IMR-90 (cell line): ENCODE data around the gene SLC39A11. TPM values are rescaled to one million over a fixed set of nuclear protein-coding genes. Genes with fewer than 3 reads are reported as not detected.

Experiments
- ATAC-seq: fragments of 200-7000 bp; cut with Tn5 transposase; 2 replicates; pipeline ENCODE4 v1.9.1; 2020; ENCODE audit warnings: low read depth, mild to moderate bottlenecking, moderate library complexity
- BruUV-seq: library from RNA; stranded (reverse); fragments of 400-500 nt; replicated peaks from 2 replicates; lab custom pipeline; 2021; lab: Mats Ljungman, UMichigan
- CTCF ChIA-PET: fragments of 300-600 bp; formaldehyde crosslinking; extraction: SDS; loops from one replicate; lab custom pipeline; 2021; ENCODE audit warnings: antibody characterized with exemption; lab: Yijun Ruan, JAX
- POLR2A ChIA-PET: fragments of 300-600 bp; sonication (Branson Sonifier 250); formaldehyde crosslinking; loops from one replicate; lab custom pipeline; 2022; ENCODE audit warnings: antibody characterized with exemption; ENCODE audit not compliant: unreplicated experiment; lab: Charles Lee
- DNase-seq: peaks from one replicate; pipeline ENCODE4 v3.0.0; 2013
- H2AFZ ChIP-seq: replicated peaks from 2 replicates; pipeline ENCODE3; 2013; ENCODE audit warnings: low read length, mild to moderate bottlenecking; ENCODE audit not compliant: poor library complexity
- H2AK5ac ChIP-seq: 2 replicates; pipeline ENCODE4 v1.6.1; 2013; ENCODE audit warnings: low read depth, low read length, inconsistent platforms
- H2AK9ac ChIP-seq: replicated peaks from 2 replicates; pipeline ENCODE3; 2013; ENCODE audit warnings: mild to moderate bottlenecking, low read depth, low read length, moderate library complexity; ENCODE audit not compliant: poor library complexity
- H2BK120ac ChIP-seq: 2 replicates; pipeline ENCODE4 v1.6.1; 2013; ENCODE audit warnings: low read depth, low read length, inconsistent platforms
- H2BK15ac ChIP-seq: 3 replicates; pipeline ENCODE4 v1.6.1; 2013; ENCODE audit warnings: low read depth, low read length, inconsistent platforms
- H2BK20ac ChIP-seq: 2 replicates; pipeline ENCODE4 v1.6.1; 2013; ENCODE audit warnings: low read depth, mild to moderate bottlenecking, inconsistent platforms, low read length, moderate library complexity
- H2BK5ac ChIP-seq: 2 replicates; pipeline ENCODE4 v1.6.1; 2013; ENCODE audit warnings: mild to moderate bottlenecking, low read depth, low read length, inconsistent platforms; ENCODE audit not compliant: poor library complexity, severe bottlenecking
- H3K14ac ChIP-seq: replicated peaks from 2 replicates; pipeline ENCODE4 v1.6.1; 2013; ENCODE audit warnings: low read depth, low read length, inconsistent platforms
- H3K18ac ChIP-seq: 2 replicates; pipeline ENCODE4 v1.6.1; 2013; ENCODE audit warnings: low read depth, low read length, control low read depth
- H3K23ac ChIP-seq: 2 replicates; pipeline ENCODE4 v1.6.1; 2013; ENCODE audit warnings: low read depth, low read length, inconsistent platforms
- H3K27ac ChIP-seq: 2 replicates; pipeline ENCODE4 v1.5.1; 2013; ENCODE audit warnings: mild to moderate bottlenecking, control low read depth, low read length; ENCODE audit not compliant: insufficient read depth
- H3K27me3 ChIP-seq: 2 replicates; pipeline ENCODE4 v1.6.1; 2013; ENCODE audit warnings: low read length; ENCODE audit not compliant: control insufficient read depth, insufficient read depth
- H3K36me3 ChIP-seq: 2 replicates; pipeline ENCODE4 v1.6.1; 2013; ENCODE audit warnings: low read length, mixed read lengths; ENCODE audit not compliant: control insufficient read depth, insufficient read depth
- H3K4ac ChIP-seq: 2 replicates; pipeline ENCODE4 v1.6.1; 2013; ENCODE audit warnings: low read depth, low read length, inconsistent platforms
- H3K4me1 ChIP-seq: 2 replicates; pipeline ENCODE4 v1.6.1; 2013; ENCODE audit warnings: low read length, mixed read lengths; ENCODE audit not compliant: control insufficient read depth, insufficient read depth
- H3K4me2 ChIP-seq: 2 replicates; pipeline ENCODE4 v1.6.1; 2013; ENCODE audit warnings: low read depth, mild to moderate bottlenecking, control low read depth, low read length, moderate library complexity
- H3K4me3 ChIP-seq: 2 replicates; pipeline ENCODE4 v1.5.1; 2013; ENCODE audit warnings: low read depth, mild to moderate bottlenecking, control low read depth, low read length, moderate library complexity; ENCODE audit not compliant: insufficient read depth
- H3K56ac ChIP-seq: 2 replicates; pipeline ENCODE4 v1.6.1; 2013; ENCODE audit warnings: low read length, inconsistent platforms; ENCODE audit not compliant: insufficient read depth; ENCODE audit errors: extremely low read depth
- H3K79me1 ChIP-seq, 2 experiments: 2 replicates each; pipeline ENCODE4 v1.6.1; 2013; ENCODE audit warnings: low read length in 2 of 2, inconsistent platforms in 1 of 2, low read depth in 1 of 2
- H3K9ac ChIP-seq: 2 replicates; pipeline ENCODE4 v1.6.1; 2013; ENCODE audit warnings: low read depth, low read length, control low read depth
- H3K9me1 ChIP-seq: 2 replicates; pipeline ENCODE4 v1.6.1; 2013; ENCODE audit warnings: low read length, inconsistent platforms; ENCODE audit not compliant: insufficient read depth
- H3K9me3 ChIP-seq: 2 replicates; pipeline ENCODE4 v1.6.1; 2013; ENCODE audit warnings: low read length; ENCODE audit not compliant: control insufficient read depth, insufficient read depth
- H4K20me1 ChIP-seq: 2 replicates; pipeline ENCODE4 v1.6.1; 2013; ENCODE audit warnings: low read length, inconsistent platforms; ENCODE audit not compliant: insufficient read depth
- H4K5ac ChIP-seq: 2 replicates; pipeline ENCODE4 v1.6.1; 2013; ENCODE audit warnings: mild to moderate bottlenecking, low read depth, low read length, control low read depth
- H4K8ac ChIP-seq, 2 experiments: 2 replicates each; pipeline ENCODE4 v1.6.1; 2013; ENCODE audit warnings: low read depth in 2 of 2, low read length in 2 of 2, control low read depth in 1 of 2, inconsistent platforms in 1 of 2
- H4K91ac ChIP-seq: 2 replicates; pipeline ENCODE4 v1.6.1; 2013; ENCODE audit warnings: low read depth, low read length, inconsistent platforms; ENCODE audit not compliant: insufficient read depth
- BHLHE40 ChIP-seq: fragments of 150-350 bp; IDR thresholded peaks from 2 replicates; pipeline ENCODE4 v1.6.1; 2016; ENCODE audit warnings: mild to moderate bottlenecking, low read depth, low read length
- CEBPB ChIP-seq: IDR thresholded peaks from 2 replicates; pipeline ENCODE4 v1.6.1; 2012; ENCODE audit warnings: low read depth, low read length, improper control_type of control experiment
- CHD1 ChIP-seq: IDR thresholded peaks from 2 replicates; pipeline ENCODE4 v1.6.1; 2012; ENCODE audit warnings: low read depth, low read length, improper control_type of control experiment
- CTCF ChIP-seq: conservative IDR thresholded peaks from 2 replicates; pipeline ENCODE4 v1.5.1; 2012; ENCODE audit warnings: mild to moderate bottlenecking, low read depth, low read length, improper control_type of control experiment
- ELK1 ChIP-seq: fragments of 150-350 bp; IDR thresholded peaks from 2 replicates; pipeline ENCODE4 v1.6.1; 2016; ENCODE audit warnings: low read depth, mild to moderate bottlenecking, low read length, moderate library complexity, borderline replicate concordance
- FOS ChIP-seq: fragments of 150-350 bp; IDR thresholded peaks from 2 replicates; pipeline ENCODE4 v1.6.1; 2016; ENCODE audit warnings: low read depth, low read length
- MAFK ChIP-seq: IDR thresholded peaks from 2 replicates; pipeline ENCODE4 v1.6.1; 2012; ENCODE audit warnings: low read depth, low read length, improper control_type of control experiment
- MAZ ChIP-seq: IDR thresholded peaks from 2 replicates; pipeline ENCODE4 v1.6.1; 2012; ENCODE audit warnings: low read depth, mild to moderate bottlenecking, low read length, improper control_type of control experiment, moderate library complexity, borderline replicate concordance
- MXI1 ChIP-seq: IDR thresholded peaks from 2 replicates; pipeline ENCODE4 v1.6.1; 2012; ENCODE audit warnings: low read depth, mild to moderate bottlenecking, low read length, moderate library complexity, borderline replicate concordance
- NFE2L2 ChIP-seq: fragments of 150-350 bp; IDR thresholded peaks from 2 replicates; pipeline ENCODE4 v1.6.1; 2016; ENCODE audit warnings: low read depth, mild to moderate bottlenecking, low read length
- POLR2A ChIP-seq: IDR thresholded peaks from 2 replicates; pipeline ENCODE4 v1.6.1; 2012; ENCODE audit warnings: mild to moderate bottlenecking, low read depth, low read length
- RAD21 ChIP-seq: IDR thresholded peaks from 2 replicates; pipeline ENCODE4 v1.6.1; 2012; ENCODE audit warnings: low read length, improper control_type of control experiment
- RCOR1 ChIP-seq: IDR thresholded peaks from 2 replicates; pipeline ENCODE4 v1.6.1; 2012; ENCODE audit warnings: mild to moderate bottlenecking, low read length, improper control_type of control experiment; ENCODE audit not compliant: insufficient replicate concordance
- RFX5 ChIP-seq: IDR thresholded peaks from 2 replicates; pipeline ENCODE4 v1.8.0; 2012; ENCODE audit warnings: low read depth, mild to moderate bottlenecking, low read length, moderate library complexity
- SMC3 ChIP-seq: fragments of 150-350 bp; IDR thresholded peaks from 2 replicates; pipeline ENCODE4 v1.6.1; 2016; ENCODE audit warnings: low read depth, mild to moderate bottlenecking, antibody characterized with exemption, low read length, moderate library complexity
- WGBS, 2 experiments: methylation state at CpG; one replicate each; pipeline versions ENCODE4 v1.1.5 to v1.1.7; 2013; ENCODE audit warnings: missing lambda C conversion rate in 2 of 2; ENCODE audit not compliant: insufficient read length in 1 of 2; ENCODE audit errors: extremely low coverage in 2 of 2; 5-methylcytosine and 5-hydroxymethylcytosine counted together
- dilution Hi-C: fragments of 300-500 bp; cut with HindIII; formaldehyde crosslinking; loops from one replicate; pipeline ENCODE4 v1.14.3; 2018; ENCODE audit warnings: low sequenced_read_pairs; ENCODE audit not compliant: unreplicated experiment
- in situ Hi-C: fragments of 300-500 bp; cut with MboI; formaldehyde crosslinking; loops from 3 replicates; pipeline ENCODE4 v1.14.3; 2019; ENCODE audit warnings: low sequenced_read_pairs, inconsistent platforms, mixed read lengths
- intact Hi-C: fragments of 100-400 bp; cut with micrococcal nuclease; formaldehyde crosslinking; loops from 2 replicates; pipeline ENCODE4 v1.10.0; 2022
- polyA plus RNA-seq, 3 experiments: library from polyadenylated mRNA; depleted of rRNA; stranded (reverse); fragments of >200 nt; gene quantifications; 2 replicates each; pipeline ENCODE4 v1.2.3, GENCODE V29; 2012; ENCODE audit warnings: low replicate concordance in 1 of 3
- total RNA-seq: library from RNA; depleted of rRNA; stranded (reverse); fragments of >200 nt; gene quantifications from 2 replicates; pipeline ENCODE4 v1.2.3, GENCODE V29; 2012

SLC39A11 gene
- total and polyA plus RNA-seq, 2 of the 4 experiments (the other 2 are of a cell fraction), result 8.8 to 14.3 TPM

GRCh38 chr17:72677108-72677507, 415.4 kb downstream of the SLC39A11 start (continued):
- no peak for TF ChIP-seq ELK1

- Histone ChIP-seq H3K4me2 (no peak overlapping the region), H2BK5ac (no peak overlapping the region), H2BK20ac (no peak overlapping the region), H3K56ac (no peak overlapping the region), H3K79me1 (no peaks in the 10 kb centered on the region), H2AFZ (no peak overlapping the region), H3K27ac (no peak overlapping the region), H2BK15ac (no peak overlapping the region), H3K4ac (no peak overlapping the region), H3K27me3 (no peaks in the 10 kb centered on the region), H3K9me1 (0 out of 2 replicates have a peak, but pooled peaks cover 3% of the 10 kb centered on the region), H2AK5ac (no peak overlapping the region), H4K5ac (no peak overlapping the region), H3K23ac (no peak overlapping the region), H3K4me1 (peaks cover 4% of the 10 kb centered on the region), H3K9ac (no peak overlapping the region), H4K91ac (no peak overlapping the region), H3K9me3 (no peaks in the 10 kb centered on the region), H4K20me1 (no peaks in the 10 kb centered on the region), H3K4me3 (no peak overlapping the region), H3K18ac (no peak overlapping the region), H2AK9ac (no peak overlapping the region), H4K8ac (no peak overlapping the region), H3K36me3 (no peaks in the 10 kb centered on the region), H3K14ac (no peak overlapping the region), H2BK120ac (no peak overlapping the region)
- in situ Hi-C loops (no loop called here), dilution Hi-C loops (no loop called here), intact Hi-C loops (no loop called here)
- DNase-seq, result no peak
- POLR2A ChIA-PET, result no interaction called here
- 100% methylated on average over 1 of the region's 4 CpGs; no CpG with 5 or more reads in 1 of the 2 experiments for WGBS, 2 experiments
- CTCF ChIA-PET, result no interaction called here
- no peak for ATAC-seq
- no TSS peak for BruUV-seq
- TF ChIP-seq FOS (no peak), POLR2A (no peak), RFX5 (no peak), SMC3 (no peak), BHLHE40 (no peak), MAFK (no peak), RCOR1 (no peak), NFE2L2 (no peak), MAZ (no peak), RAD21 (no peak), CTCF (no peak), CEBPB (no peak), MXI1 (no peak), CHD1 (no peak), ELK1 (no peak)
Observed at GRCh38 chr17:72672729-72673128, 419.8 kb downstream of the SLC39A11 start.
